LNCaP clone FGC (cell line): ENCODE results near the gene GRIPAP1.

Experiments
- DNase-seq: peaks from one replicate; pipeline ENCODE4 v3.0.0-alpha.2; 2011; ENCODE audit warnings: low read depth
- H3K4me3 ChIP-seq: 2 replicates; pipeline ENCODE4 v1.5.1; 2011; ENCODE audit warnings: mild to moderate bottlenecking, low read depth, low read length, control low read depth
- CTCF ChIP-seq: IDR thresholded peaks from 2 replicates; pipeline ENCODE4 v1.5.1; 2012; ENCODE audit warnings: mild to moderate bottlenecking; ENCODE audit not compliant: control insufficient read depth, insufficient read depth; ENCODE audit errors: extremely low read depth

The GRIPAP1 gene

GRCh38 chrX:48927123-48927522, 74.9 kb downstream of the GRIPAP1 start:
- H3K4me3 ChIP-seq = no peak overlapping the region
- DNase-seq = no peak
- TF ChIP-seq CTCF = no peak

GRCh38 chrX:48924270-48924669, 77.8 kb downstream of the GRIPAP1 start:
- TF ChIP-seq CTCF = no peak
- DNase-seq = no peak
- H3K4me3 ChIP-seq = no peak overlapping the region

GRCh38 chrX:48923771-48924170, 78.3 kb downstream of the GRIPAP1 start:
- H3K4me3 ChIP-seq = no peak overlapping the region
- no peak for TF ChIP-seq CTCF
- no peak for DNase-seq
